Measurements from ENCODE around the gene CALHM4. TPM values are rescaled to one million over a fixed set of nuclear protein-coding genes. Genes with fewer than 3 reads are reported as not detected.

CALHM4 gene
- total RNA-seq, 4 donors from 2014 or later, result 1.8 to 12.5 (median 2.6) TPM; not detected in 1

- H3K27me3 ChIP-seq, result no peaks in the 10 kb centered on the region
- peak overlapping the region; percentile 33 for H3K4me3 ChIP-seq
- DNase-seq (ENCODE audit: low spot score in 2 of 2), result no peak
- TF ChIP-seq CTCF (IDR thresholded peaks at IDR 0.05) (no peak), EP300 (IDR thresholded peaks at IDR 0.05) (no peak), POLR2A (IDR thresholded peaks at IDR 0.05) (no peak), POLR2AphosphoS5 (IDR thresholded peaks at IDR 0.05) (no peak)
- H3K27ac ChIP-seq, result peak overlapping the region; percentile 88
- H3K9me3 ChIP-seq, result no peaks in the 10 kb centered on the region
- no peaks in the 10 kb centered on the region for H3K36me3 ChIP-seq
- H3K4me1 ChIP-seq, result no peaks in the 10 kb centered on the region
Measured at GRCh38 chr6:116512734-116513133, 40.8 kb upstream of the CALHM4 start.

GRCh38 chr6:116513224-116513875 is 40.2 kb upstream of the CALHM4 start:
- no peak for DNase-seq (ENCODE audit: low spot score in 2 of 2)

GRCh38 chr6:116514111-116514510 is 39.4 kb upstream of the CALHM4 start:
- Histone ChIP-seq H3K36me3 (no peaks in the 10 kb centered on the region), H3K27ac (no peak overlapping the region), H3K4me3 (no peak overlapping the region), H3K27me3 (no peaks in the 10 kb centered on the region), H3K9me3 (no peaks in the 10 kb centered on the region), H3K4me1 (no peaks in the 10 kb centered on the region)
- DNase-seq (ENCODE audit: low spot score in 2 of 2), result no peak
- TF ChIP-seq CTCF (IDR thresholded peaks at IDR 0.05) (no peak), POLR2A (IDR thresholded peaks at IDR 0.05) (no peak), EP300 (IDR thresholded peaks at IDR 0.05) (no peak), POLR2AphosphoS5 (IDR thresholded peaks at IDR 0.05) (no peak)
- 89% methylated on average over 4 of the region's 4 CpGs for WGBS

More at GRCh38 chr6:116513224-116513875, 40.2 kb upstream of the CALHM4 start:
- Histone ChIP-seq H3K9me3 (no peaks in the 10 kb centered on the region), H3K36me3 (no peaks in the 10 kb centered on the region), H3K27ac (no peak overlapping the region), H3K27me3 (no peaks in the 10 kb centered on the region), H3K4me1 (no peaks in the 10 kb centered on the region), H3K4me3 (peak overlapping the region; percentile 33)
- TF ChIP-seq CTCF (IDR thresholded peaks at IDR 0.05) (no peak), POLR2AphosphoS5 (IDR thresholded peaks at IDR 0.05) (no peak), POLR2A (IDR thresholded peaks at IDR 0.05) (no peak)
- WGBS, result 85% methylated on average over 2 of the region's 2 CpGs

- no peaks in the 10 kb centered on the region for H3K36me3 ChIP-seq
- no peak overlapping the region for H3K4me3 ChIP-seq
- H3K9me3 ChIP-seq, result no peaks in the 10 kb centered on the region
Measured at GRCh38 chr6:116515141-116515540, 38.4 kb upstream of the CALHM4 start.

More at GRCh38 chr6:116515141-116515540, 38.4 kb upstream of the CALHM4 start:
- no peak for DNase-seq (ENCODE audit: low spot score in 2 of 2)
- Histone ChIP-seq H3K27ac (no peak overlapping the region), H3K4me1 (no peaks in the 10 kb centered on the region), H3K27me3 (no peaks in the 10 kb centered on the region)
- TF ChIP-seq CTCF (IDR thresholded peaks at IDR 0.05) (no peak), POLR2AphosphoS5 (IDR thresholded peaks at IDR 0.05) (no peak)
